MCF 10A (cell line): ENCODE measurements around the gene TGM4. TPM values are rescaled to one million over a fixed set of nuclear protein-coding genes. Genes with fewer than 3 reads are reported as not detected.

ENCODE experiments used
- BruUV-seq: library from RNA; stranded (reverse); fragments of 400-500 nt; replicated peaks from 2 replicates; lab custom pipeline; 2021; lab: Mats Ljungman, UMichigan
- CTCF ChIA-PET: fragments of 300-600 bp; sonication (Branson Sonifier 250); formaldehyde crosslinking; extraction: SDS; loops from one replicate; lab custom pipeline; 2021; ENCODE audit warnings: antibody characterized with exemption, inconsistent platforms; lab: Yijun Ruan, JAX
- POLR2A ChIA-PET: fragments of 300-600, 350-650 bp; sonication (Branson Sonifier 250); formaldehyde crosslinking; extraction: SDS; loops from one replicate; lab custom pipeline; 2020; ENCODE audit warnings: antibody characterized with exemption, inconsistent platforms; lab: Yijun Ruan, JAX
- DNase-seq: peaks from one replicate; pipeline ENCODE4 v3.0.0-alpha.2; 2018; ENCODE audit not compliant: unreplicated experiment
- H3K27ac Mint-ChIP-seq: one replicate; pipeline ENCODE4 v1.8.0; 2022; ENCODE audit warnings: mild to moderate bottlenecking, low read depth, mixed read lengths; ENCODE audit not compliant: unreplicated experiment
- H3K27me3 Mint-ChIP-seq: one replicate; pipeline ENCODE4 v1.8.0; 2022; ENCODE audit warnings: mixed read lengths; ENCODE audit not compliant: insufficient read depth, unreplicated experiment
- H3K36me3 Mint-ChIP-seq: one replicate; pipeline ENCODE4 v1.8.0; 2022; ENCODE audit warnings: mild to moderate bottlenecking, moderate library complexity, mixed read lengths; ENCODE audit not compliant: insufficient read depth, unreplicated experiment
- H3K4me1 Mint-ChIP-seq: one replicate; pipeline ENCODE4 v1.8.0; 2022; ENCODE audit warnings: mixed read lengths; ENCODE audit not compliant: insufficient read depth, unreplicated experiment
- H3K4me3 Mint-ChIP-seq: one replicate; pipeline ENCODE4 v1.8.0; 2022; ENCODE audit warnings: mild to moderate bottlenecking, moderate library complexity, mixed read lengths; ENCODE audit not compliant: unreplicated experiment
- H3K9me3 Mint-ChIP-seq: one replicate; pipeline ENCODE4 v1.8.0; 2022; ENCODE audit warnings: mixed read lengths; ENCODE audit not compliant: unreplicated experiment
- intact Hi-C: fragments of 100-400 bp; cut with micrococcal nuclease; formaldehyde crosslinking; loops from 2 replicates; pipeline ENCODE4 v1.14.1; 2022
- total RNA-seq: library from RNA; stranded (reverse); gene quantifications from 2 replicates; pipeline ENCODE4 v1.2.3, GENCODE V29; 2022
- TF ChIP-seq, protein P1 (sequence below): fragments of 200-600 bp; IDR thresholded peaks from one replicate; pipeline ENCODE4 v1.8.0; 2022; ENCODE audit warnings: antibody characterized with exemption, mild to moderate bottlenecking; ENCODE audit not compliant: unreplicated experiment

Gene TGM4
- total RNA-seq, 1 experiment from 2014 or later = 2.5 TPM

DNA sequence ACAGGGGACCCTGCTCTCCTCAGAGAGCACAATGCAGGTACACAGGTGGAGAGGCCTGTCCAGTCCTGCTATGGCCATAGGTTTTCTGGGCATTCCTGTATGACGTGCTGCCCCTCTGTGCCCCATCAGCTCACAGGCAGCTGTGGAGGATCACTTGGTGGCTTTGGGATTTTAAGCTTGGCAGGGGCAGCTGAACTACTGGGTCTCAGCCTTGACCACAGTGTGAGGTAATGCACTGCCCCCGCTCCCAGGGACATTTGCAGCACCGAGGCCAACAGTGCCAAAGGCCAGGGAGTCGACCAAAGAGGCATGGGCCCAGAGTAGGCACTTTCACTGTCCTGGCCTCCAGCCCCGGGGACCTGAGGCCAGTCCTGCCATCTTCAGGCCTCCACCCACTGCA is 55.4 kb downstream of the TGM4 start:
- DNase-seq = no peak
- POLR2A ChIA-PET = interaction anchor here (0.5 to 1.0 kb wide), 2 partner anchors 45 to 46 kb away, joined by 3 read pairs; no protein-coding TSS in a partner anchor
- CTCF ChIA-PET = interaction anchor here (0.6 kb wide), 1 partner anchor 553 kb away, joined by 3 read pairs; no protein-coding TSS in a partner anchor
- Mint-ChIP-seq H3K27me3 (no peaks in the 10 kb centered on the region), H3K27ac (no peak overlapping the region), H3K36me3 (peaks cover 28% of the 10 kb centered on the region), H3K9me3 (no peaks in the 10 kb centered on the region), H3K4me1 (no peaks in the 10 kb centered on the region), H3K4me3 (no peak overlapping the region)
- TF ChIP-seq, protein P1, sequence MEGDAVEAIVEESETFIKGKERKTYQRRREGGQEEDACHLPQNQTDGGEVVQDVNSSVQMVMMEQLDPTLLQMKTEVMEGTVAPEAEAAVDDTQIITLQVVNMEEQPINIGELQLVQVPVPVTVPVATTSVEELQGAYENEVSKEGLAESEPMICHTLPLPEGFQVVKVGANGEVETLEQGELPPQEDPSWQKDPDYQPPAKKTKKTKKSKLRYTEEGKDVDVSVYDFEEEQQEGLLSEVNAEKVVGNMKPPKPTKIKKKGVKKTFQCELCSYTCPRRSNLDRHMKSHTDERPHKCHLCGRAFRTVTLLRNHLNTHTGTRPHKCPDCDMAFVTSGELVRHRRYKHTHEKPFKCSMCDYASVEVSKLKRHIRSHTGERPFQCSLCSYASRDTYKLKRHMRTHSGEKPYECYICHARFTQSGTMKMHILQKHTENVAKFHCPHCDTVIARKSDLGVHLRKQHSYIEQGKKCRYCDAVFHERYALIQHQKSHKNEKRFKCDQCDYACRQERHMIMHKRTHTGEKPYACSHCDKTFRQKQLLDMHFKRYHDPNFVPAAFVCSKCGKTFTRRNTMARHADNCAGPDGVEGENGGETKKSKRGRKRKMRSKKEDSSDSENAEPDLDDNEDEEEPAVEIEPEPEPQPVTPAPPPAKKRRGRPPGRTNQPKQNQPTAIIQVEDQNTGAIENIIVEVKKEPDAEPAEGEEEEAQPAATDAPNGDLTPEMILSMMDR = no peak
- BruUV-seq = no TSS peak
- intact Hi-C loops = no loop called here

DNA sequence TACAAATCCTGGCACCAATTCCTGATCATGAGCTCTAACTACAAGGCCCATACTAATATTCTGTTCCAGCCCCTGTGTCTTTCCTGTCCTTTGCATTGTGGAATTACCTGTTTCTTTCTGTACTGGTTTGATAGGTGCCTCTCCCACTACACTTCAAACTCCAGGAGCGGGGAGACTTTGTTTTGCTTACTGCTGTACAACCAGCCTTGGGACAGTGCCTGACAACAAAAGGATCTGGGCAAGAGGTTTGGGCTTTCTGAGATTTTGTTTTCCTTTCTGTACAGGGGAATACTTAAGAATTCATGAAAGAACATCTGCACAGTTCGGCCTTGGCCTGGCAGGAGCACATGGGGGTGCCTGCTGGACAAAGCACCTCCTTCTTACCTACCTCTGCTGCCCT is 56.5 kb downstream of the TGM4 start:
- Mint-ChIP-seq H3K27ac (no peak overlapping the region), H3K27me3 (no peaks in the 10 kb centered on the region), H3K4me3 (no peak overlapping the region), H3K4me1 (no peaks in the 10 kb centered on the region), H3K36me3 (peaks cover 28% of the 10 kb centered on the region), H3K9me3 (no peaks in the 10 kb centered on the region)
- CTCF ChIA-PET = interaction anchor here (0.6 to 1.0 kb wide), 2 partner anchors 16 to 19 kb away, joined by 3 to 4 read pairs; no protein-coding TSS in a partner anchor
- no TSS peak for BruUV-seq
- intact Hi-C loops = no loop called here
- TF ChIP-seq, protein P1 = no peak
- no peak for DNase-seq
- POLR2A ChIA-PET = interaction anchor here (1.1 kb wide), 1 partner anchor 44 kb away, joined by 4 read pairs; no protein-coding TSS in a partner anchor

DNA sequence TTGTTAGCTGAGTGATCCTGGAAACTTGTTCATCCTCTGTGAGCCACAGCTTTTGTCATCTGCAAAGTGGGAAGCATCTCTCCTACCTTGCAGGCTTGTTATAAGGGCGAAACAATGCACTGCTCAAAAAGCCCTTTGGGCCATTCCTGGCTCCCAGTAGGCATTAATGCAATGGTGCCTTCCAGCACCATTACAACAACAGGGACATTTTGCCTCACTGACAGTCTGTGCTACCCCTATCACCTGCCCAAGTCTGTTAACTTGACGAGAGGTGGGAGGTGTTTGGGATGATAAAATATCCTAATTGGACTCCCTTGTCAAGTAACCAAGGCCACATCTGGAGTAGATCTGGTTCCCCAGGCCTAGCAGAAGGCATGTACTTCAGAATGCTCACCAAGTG is 57.4 kb downstream of the TGM4 start:
- TF ChIP-seq, protein P1 = no peak
- H3K4me1 Mint-ChIP-seq = no peaks in the 10 kb centered on the region
- intact Hi-C loops = no loop called here
- H3K27ac Mint-ChIP-seq = no peak overlapping the region
- H3K36me3 Mint-ChIP-seq = peaks cover 28% of the 10 kb centered on the region
- H3K9me3 Mint-ChIP-seq = no peaks in the 10 kb centered on the region
- DNase-seq = no peak
- H3K27me3 Mint-ChIP-seq = no peaks in the 10 kb centered on the region
- no TSS peak for BruUV-seq
- ChIA-PET CTCF (no interaction called here), POLR2A (interaction anchor here (0.7 to 1.1 kb wide), 2 partner anchors 14 to 43 kb away, joined by 3 to 4 read pairs; no protein-coding TSS in a partner anchor)
- H3K4me3 Mint-ChIP-seq = no peak overlapping the region

DNA sequence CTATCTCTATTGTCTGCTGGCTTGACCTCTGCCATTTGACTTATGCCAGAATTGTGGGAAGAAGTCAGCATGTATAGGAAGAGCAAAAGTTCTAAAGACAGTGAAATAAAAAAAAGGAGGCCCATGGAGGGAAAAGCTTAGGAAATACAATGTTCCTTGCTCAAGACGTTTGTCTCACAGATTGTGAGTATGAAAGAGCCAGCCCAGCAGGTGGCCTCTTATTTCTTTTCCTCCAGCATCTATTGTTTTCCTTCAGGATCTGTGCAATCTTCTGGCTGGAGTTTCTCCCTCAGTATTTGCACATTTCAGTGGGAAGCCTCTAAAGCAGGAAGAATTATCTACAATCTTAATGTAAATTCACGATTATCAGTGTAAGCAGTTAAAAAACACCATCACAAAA is 57.9 kb downstream of the TGM4 start:
- Mint-ChIP-seq H3K27ac (no peak overlapping the region), H3K36me3 (peaks cover 28% of the 10 kb centered on the region), H3K4me1 (no peaks in the 10 kb centered on the region), H3K27me3 (no peaks in the 10 kb centered on the region), H3K4me3 (no peak overlapping the region), H3K9me3 (no peaks in the 10 kb centered on the region)
- CTCF ChIA-PET = no interaction called here
- POLR2A ChIA-PET = interaction anchor here (0.7 kb wide), 1 partner anchor 14 kb away, joined by 3 read pairs; no protein-coding TSS in a partner anchor
- intact Hi-C loops = no loop called here
- no peak for DNase-seq
- BruUV-seq = no TSS peak
- TF ChIP-seq, protein P1 = no peak
